HL-60 (cell line): ENCODE data around the gene ELOA.

Source experiments
- SPI1 ChIP-seq: IDR thresholded peaks from 2 replicates; pipeline ENCODE4 v1.6.1; 2012; ENCODE audit warnings: low read depth, mild to moderate bottlenecking, borderline replicate concordance
- TF ChIP-seq, protein P1 (sequence below): IDR thresholded peaks from one replicate; pipeline ENCODE4 v1.5.1; 2011; ENCODE audit warnings: low read length, control low read depth, inconsistent platforms; ENCODE audit not compliant: insufficient read depth

DNA sequence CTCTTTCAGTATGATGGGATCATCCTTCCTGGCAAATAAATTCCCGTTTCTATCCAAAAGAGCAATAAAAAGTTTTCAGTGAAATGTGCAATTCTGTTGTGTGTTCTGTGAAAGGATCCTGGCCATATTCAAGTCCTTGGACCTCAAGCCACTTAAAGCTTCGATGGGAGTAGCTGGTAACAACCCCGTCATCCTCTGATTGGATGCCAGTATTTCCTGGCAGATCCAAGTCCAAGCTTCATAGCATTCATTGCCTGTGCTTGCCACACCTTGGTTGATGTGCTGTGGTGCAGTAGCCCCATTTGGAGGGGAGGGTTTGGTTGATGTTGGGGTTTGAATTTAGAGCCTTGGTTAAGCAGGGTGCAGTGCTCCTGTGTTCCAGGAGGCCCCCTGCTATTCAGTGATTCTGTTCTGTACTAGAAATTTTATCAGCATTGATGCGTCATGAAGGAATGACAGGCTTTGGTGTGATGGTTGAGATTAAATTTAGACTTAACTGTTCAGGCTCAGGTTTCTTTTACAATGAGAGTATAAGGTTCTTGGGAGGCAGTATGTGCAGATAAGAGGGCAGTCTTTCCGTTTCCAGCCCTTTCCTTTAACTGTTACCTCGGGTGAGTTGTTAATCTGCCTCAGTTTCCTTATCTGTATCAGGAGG is 46.8 kb upstream of the ELOA start:
- TF ChIP-seq, protein P1, sequence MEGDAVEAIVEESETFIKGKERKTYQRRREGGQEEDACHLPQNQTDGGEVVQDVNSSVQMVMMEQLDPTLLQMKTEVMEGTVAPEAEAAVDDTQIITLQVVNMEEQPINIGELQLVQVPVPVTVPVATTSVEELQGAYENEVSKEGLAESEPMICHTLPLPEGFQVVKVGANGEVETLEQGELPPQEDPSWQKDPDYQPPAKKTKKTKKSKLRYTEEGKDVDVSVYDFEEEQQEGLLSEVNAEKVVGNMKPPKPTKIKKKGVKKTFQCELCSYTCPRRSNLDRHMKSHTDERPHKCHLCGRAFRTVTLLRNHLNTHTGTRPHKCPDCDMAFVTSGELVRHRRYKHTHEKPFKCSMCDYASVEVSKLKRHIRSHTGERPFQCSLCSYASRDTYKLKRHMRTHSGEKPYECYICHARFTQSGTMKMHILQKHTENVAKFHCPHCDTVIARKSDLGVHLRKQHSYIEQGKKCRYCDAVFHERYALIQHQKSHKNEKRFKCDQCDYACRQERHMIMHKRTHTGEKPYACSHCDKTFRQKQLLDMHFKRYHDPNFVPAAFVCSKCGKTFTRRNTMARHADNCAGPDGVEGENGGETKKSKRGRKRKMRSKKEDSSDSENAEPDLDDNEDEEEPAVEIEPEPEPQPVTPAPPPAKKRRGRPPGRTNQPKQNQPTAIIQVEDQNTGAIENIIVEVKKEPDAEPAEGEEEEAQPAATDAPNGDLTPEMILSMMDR, result no peak
- TF ChIP-seq SPI1, result no peak
